HK-2 (cell line): ENCODE results near the gene DOCK9.

Experiments used
- DNase-seq: peaks from one replicate; pipeline ENCODE4 v3.0.0-alpha.2; 2018; ENCODE audit not compliant: unreplicated experiment

The DOCK9 gene

GRCh38 chr13:98975822-98976261 lies 2.0 kb downstream of the DOCK9 start:
- DNase-seq, result no peak

- no peak for DNase-seq
Measured at GRCh38 chr13:98974053-98974452, 3.8 kb downstream of the DOCK9 start.

GRCh38 chr13:98972627-98973026 lies 5.2 kb downstream of the DOCK9 start:
- peak; percentile 11 for DNase-seq

GRCh38 chr13:98972059-98972458 lies 5.8 kb downstream of the DOCK9 start:
- no peak for DNase-seq

GRCh38 chr13:98970330-98970729 lies 7.5 kb downstream of the DOCK9 start:
- no peak for DNase-seq

GRCh38 chr13:98967491-98967890 lies 10.4 kb downstream of the DOCK9 start:
- no peak for DNase-seq

GRCh38 chr13:98966019-98966418 lies 11.8 kb downstream of the DOCK9 start:
- no peak for DNase-seq

GRCh38 chr13:98965325-98965724 lies 12.5 kb downstream of the DOCK9 start:
- DNase-seq, result no peak

GRCh38 chr13:98963917-98964316 lies 13.9 kb downstream of the DOCK9 start:
- no peak for DNase-seq

- no peak for DNase-seq
Measured at GRCh38 chr13:98962901-98963590, 14.8 kb downstream of the DOCK9 start.

GRCh38 chr13:98961503-98962105 lies 16.3 kb downstream of the DOCK9 start:
- DNase-seq, result no peak

GRCh38 chr13:98960606-98961502 lies 17.0 kb downstream of the DOCK9 start:
- DNase-seq, result no peak

- DNase-seq, result no peak
Measured at GRCh38 chr13:98959786-98960605, 17.9 kb downstream of the DOCK9 start.

GRCh38 chr13:98959291-98959690 lies 18.6 kb downstream of the DOCK9 start:
- no peak for DNase-seq

- no peak for DNase-seq
Measured at GRCh38 chr13:98958443-98958794, 19.4 kb downstream of the DOCK9 start.

- DNase-seq, result no peak
Measured at GRCh38 chr13:98957731-98958442, 20.0 kb downstream of the DOCK9 start.

GRCh38 chr13:98955336-98955735 lies 22.5 kb downstream of the DOCK9 start:
- DNase-seq, result no peak

- no peak for DNase-seq
Measured at GRCh38 chr13:98954313-98954712, 23.6 kb downstream of the DOCK9 start.

- DNase-seq, result no peak
Measured at GRCh38 chr13:98951266-98951665, 26.6 kb downstream of the DOCK9 start.

- no peak for DNase-seq
Measured at GRCh38 chr13:98950705-98951104, 27.2 kb downstream of the DOCK9 start.

- DNase-seq, result no peak
Measured at GRCh38 chr13:98947925-98948324, 29.9 kb downstream of the DOCK9 start.
